Tibial nerve (tissue), 4 donors: ENCODE measurements around the gene MUL1.

Source experiments
- CTCF ChIP-seq, 5 experiments: fragments of 200-600 bp in 3 of 5; fragments of 450-650 bp in 2 of 5; sonication (generic) in 3 of 5; IDR thresholded peaks; one replicate each; pipeline ENCODE4 v1.5.1; 2016 to 2019; ENCODE audit warnings: antibody characterized with exemption in 5 of 5, mild to moderate bottlenecking in 3 of 5, moderate library complexity in 2 of 5
- EP300 ChIP-seq, 2 donors: sonication (generic); formaldehyde crosslinking; IDR thresholded peaks; one replicate each; pipeline ENCODE4 v1.6.1; 2017; ENCODE audit warnings: antibody characterized with exemption in 2 of 2, mild to moderate bottlenecking in 1 of 2
- POLR2A ChIP-seq, 2 donors: fragments of 450-650 bp; IDR thresholded peaks; one replicate each; pipeline ENCODE4 v1.6.1; 2017; ENCODE audit warnings: antibody characterized with exemption in 2 of 2, mild to moderate bottlenecking in 2 of 2, moderate library complexity in 2 of 2

GRCh38 chr1:20487236-20487590, 20.7 kb downstream of the MUL1 start:
- TF ChIP-seq EP300 (IDR thresholded peaks at IDR 0.05) (no peak), CTCF (IDR thresholded peaks at IDR 0.05) (no peak), POLR2A (IDR thresholded peaks at IDR 0.05) (no peak)
